CD4-positive, alpha-beta T cell treated with Interleukin-1 beta for 1 hour (primary cell): ENCODE results near the gene EPDR1.
"Not testable (repeated sequence)": the region's sequence is repeated elsewhere in the genome, so short reads cannot be mapped to it uniquely, and the experiment has no call there.

ENCODE experiments used
- DNase-seq, 2 donors: peaks; one replicate each; pipeline ENCODE4 v3.0.0-alpha.2; 2020 to 2022

The EPDR1 gene

GRCh38 chr7:37930226-37930948, 9.9 kb downstream of the EPDR1 start:
- DNase-seq = no peak

GRCh38 chr7:37932543-37932942, 12.1 kb downstream of the EPDR1 start:
- DNase-seq = no peak

DNA sequence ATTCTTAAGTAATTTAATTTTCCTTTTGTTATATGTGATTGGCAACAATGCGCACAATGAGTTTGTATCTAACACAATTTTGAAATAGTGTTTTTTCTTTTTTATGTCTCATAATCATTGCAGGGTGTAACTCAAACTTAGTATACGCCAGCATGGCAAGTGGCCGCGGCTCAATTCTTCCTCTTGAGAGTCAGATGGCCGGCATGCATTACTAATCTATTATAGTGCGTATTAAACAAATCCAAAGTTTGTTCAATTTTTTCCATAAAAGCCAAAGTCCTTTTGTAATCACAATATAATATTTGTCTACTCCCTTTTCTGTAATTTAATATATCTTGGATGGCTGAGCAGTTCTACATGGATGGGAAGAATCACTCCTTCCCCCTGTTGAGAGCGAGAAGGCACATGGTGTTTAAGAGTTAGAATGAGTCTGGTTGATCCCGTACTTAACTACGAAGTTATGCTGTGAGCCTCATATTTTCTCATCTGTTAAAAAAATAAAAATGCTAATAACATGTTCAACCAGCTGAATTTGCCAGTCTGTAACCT, 12.7 kb downstream of the EPDR1 start:
- no peak for DNase-seq

DNA sequence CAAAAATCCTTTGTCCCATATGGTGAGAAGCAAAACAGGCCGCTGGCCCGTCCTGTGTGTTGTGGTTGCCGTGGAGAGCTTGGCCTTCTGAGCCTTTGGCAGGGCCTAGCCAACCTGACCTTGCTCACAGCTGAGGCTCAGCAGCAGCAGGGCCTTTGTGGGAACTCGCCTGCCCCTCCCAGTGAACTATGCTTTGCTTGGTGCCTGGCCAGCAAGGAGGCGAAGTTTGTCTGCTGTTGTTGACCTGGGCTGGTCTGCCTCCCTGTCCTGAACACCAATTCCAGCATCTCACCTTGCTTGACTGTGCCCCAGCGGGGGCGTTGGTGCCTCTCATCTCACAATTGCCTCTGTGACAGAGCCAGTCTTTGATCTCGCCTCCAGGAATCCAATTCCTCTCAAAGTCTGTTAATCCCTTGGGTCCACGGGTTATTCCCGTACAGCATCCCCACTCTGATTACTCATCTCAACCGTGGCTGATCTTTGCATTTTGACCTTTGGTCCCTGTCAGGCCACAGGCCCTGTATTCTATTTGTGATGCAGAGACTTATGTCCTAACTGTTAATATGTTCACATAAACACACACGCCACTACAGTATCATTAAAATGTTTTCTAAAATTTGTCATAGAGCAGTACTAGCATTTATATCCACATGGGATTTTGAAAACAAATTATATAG, 22.6 kb downstream of the EPDR1 start:
- DNase-seq = no peak

- DNase-seq = no peak
These were observed 23.7 kb downstream of the EPDR1 start for GRCh38 chr7:37943905-37944736.

GRCh38 chr7:37944737-37945054, 24.3 kb downstream of the EPDR1 start:
- no peak for DNase-seq

DNA sequence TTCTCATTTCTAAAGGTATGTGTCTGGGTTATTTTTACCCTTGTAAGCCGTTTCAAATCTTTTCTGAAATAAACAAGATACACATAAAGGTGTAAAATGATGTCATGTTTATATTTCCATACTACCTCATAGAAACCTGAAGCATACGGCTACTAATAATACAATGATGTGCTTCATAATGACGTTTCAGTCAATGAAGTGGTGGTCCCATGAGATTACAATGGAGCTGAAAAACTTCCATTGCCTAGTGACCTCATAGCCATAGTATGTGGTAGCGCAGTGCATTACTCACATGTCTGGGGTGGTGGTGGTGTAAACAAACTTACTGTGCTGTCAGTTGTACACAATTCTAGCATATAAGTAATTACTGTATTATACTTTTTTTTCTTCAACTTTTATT, 24.9 kb downstream of the EPDR1 start:
- no peak for DNase-seq

- no peak for DNase-seq
These were observed 26.9 kb downstream of the EPDR1 start for GRCh38 chr7:37947138-37947940.

DNA sequence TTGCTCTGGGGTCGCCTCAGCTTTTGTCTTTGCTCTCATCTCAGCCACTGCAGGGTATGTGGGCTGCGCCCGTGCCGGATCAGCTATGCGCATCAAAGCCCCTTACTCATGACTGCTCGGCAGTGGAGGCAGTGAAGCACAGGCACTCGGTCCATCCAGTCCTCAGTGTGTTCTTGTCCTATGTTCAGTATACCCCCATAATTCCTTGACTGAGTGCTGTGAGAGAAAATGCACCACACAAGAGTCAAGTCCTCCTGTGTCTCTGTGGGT, 27.4 kb downstream of the EPDR1 start:
- no peak for DNase-seq

GRCh38 chr7:37952240-37952639, 31.8 kb downstream of the EPDR1 start:
- DNase-seq = no peak

DNA sequence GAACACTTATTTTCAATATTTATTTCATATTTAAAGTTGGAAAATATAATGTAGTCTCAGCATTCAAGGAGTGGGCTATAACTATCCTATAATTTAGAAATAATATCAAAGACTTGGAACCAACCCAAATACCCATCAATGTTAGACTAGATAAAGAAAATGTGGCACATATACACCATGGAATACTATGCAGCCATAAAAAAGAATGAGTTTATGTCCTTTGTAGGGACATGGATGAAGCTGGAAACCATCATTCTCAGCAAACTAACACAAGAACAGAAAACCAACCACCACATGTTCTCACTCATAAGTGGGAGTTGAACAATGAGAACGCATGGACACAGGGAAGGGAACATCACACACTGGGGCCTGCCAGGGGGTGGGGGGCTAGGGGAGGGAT, 33.8 kb downstream of the EPDR1 start:
- DNase-seq = not testable (repeated sequence)

GRCh38 chr7:37956791-37957190, 36.4 kb downstream of the EPDR1 start:
- no peak for DNase-seq

DNA sequence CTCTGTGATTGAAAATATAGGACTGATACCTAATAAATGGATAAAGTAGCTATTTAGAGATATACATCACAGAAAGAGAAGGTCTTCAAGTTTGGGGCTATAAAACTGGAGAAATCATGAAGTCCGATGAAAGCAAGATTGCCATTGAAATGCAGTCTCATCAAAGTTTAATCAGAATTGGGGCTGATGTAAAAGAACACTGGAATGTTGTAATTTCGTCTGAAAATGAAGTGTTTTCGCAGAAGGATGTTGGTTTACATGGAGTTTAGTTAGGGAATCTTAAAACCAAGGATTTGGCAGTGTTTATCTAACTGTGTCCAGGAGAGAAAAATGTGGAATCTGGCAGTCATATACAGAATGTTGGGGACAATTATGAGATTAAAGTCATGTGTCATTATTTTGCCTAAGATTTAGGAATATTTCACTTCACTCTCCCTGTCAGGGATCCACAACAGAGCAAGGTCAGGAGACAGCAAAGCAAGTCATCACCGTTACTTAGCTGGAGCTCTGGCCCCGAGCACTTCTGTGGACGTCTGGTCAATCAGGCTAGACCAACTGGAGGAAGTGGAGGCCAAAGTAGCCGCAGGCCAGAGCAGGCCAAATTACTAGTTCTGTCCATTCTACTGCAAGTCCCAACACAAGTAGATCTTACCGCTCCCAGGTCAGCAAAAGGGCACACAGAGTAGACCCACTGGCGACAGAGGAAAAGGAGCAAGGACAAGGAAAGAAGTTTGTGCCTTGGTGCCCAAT, 37.0 kb downstream of the EPDR1 start:
- DNase-seq = no peak

DNA sequence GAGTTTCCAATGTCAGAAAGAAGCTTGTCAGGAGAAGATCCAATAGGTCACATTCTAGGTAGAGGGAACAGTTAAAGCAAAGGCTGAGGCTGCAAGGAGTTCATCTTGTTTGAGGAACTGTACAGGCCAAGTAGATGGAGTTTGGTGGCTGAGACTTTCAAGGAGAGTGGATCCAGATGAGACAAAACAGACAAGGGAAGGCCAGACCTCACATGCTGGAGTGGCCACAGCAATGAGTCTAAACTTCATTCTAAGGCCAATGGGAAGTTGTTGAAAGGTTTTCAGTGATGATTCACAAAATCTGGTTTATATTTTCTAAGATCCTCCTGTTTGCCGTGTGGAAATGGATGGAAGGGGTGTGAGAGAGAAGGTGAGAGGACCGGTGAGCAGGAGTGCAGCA, 40.0 kb downstream of the EPDR1 start:
- no peak for DNase-seq

GRCh38 chr7:37961251-37961650, 40.8 kb downstream of the EPDR1 start:
- DNase-seq = no peak

- DNase-seq = no peak
These were observed 43.8 kb downstream of the EPDR1 start for GRCh38 chr7:37964196-37964595.

- DNase-seq = no peak
These were observed 49.8 kb downstream of the EPDR1 start for GRCh38 chr7:37970211-37970610.

DNA sequence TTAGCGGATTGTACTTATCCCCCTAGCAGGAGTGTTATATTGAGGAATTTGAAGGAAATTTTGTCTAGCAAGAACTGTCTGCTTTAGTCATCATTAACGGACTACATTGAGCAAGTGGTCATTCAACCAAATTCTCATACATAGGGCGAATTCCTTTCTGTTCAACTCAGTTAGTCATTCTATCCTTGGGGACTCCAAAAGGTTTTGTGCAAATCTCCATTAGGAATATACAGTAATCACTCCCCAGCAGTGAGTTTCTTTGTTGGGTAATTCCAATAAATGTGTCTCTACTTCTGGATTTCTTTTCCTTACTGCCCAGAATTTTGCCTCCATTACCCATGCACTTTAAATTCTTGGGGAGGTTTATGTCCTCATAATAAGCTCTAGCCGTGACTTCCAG, 51.1 kb downstream of the EPDR1 start:
- DNase-seq = no peak

DNA sequence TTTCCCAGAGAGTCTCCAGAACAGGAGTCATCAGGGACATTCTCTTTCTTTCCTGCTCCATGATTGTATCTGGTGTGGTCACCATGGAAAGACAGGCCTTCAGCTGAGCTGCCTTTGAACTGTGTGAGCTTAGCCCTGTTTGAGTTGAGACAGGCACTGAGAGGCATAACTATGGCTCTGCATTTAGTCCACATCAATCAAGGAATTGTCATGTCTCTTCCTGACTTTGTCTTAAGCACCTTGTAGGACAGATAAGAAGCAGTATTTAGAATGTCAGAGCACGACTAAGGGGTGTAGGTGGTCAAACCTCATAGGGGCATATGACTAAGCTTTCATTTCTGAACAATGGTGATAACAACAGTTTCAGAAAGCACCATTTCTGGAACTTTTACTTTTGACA, 53.5 kb downstream of the EPDR1 start:
- no peak for DNase-seq

DNA sequence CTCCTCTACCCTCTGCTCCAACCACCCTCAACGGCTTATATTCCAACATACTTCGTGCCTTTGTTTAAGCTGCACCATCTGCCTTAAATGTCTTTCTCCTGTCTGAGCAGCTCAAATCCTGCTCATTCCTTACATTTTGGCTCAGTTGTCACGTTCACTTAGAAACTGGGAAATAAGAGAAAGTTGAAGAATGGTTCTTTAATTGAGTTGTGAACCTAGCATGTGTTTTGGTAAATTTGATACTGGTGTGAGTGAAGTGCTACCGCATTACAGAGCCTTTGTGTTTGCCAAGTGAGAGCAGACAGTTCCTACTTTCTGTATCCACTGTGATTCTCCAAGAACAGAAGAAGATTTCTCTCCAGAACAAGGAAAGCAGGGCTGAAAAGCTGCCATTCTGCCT, 54.3 kb downstream of the EPDR1 start:
- DNase-seq = no peak

DNA sequence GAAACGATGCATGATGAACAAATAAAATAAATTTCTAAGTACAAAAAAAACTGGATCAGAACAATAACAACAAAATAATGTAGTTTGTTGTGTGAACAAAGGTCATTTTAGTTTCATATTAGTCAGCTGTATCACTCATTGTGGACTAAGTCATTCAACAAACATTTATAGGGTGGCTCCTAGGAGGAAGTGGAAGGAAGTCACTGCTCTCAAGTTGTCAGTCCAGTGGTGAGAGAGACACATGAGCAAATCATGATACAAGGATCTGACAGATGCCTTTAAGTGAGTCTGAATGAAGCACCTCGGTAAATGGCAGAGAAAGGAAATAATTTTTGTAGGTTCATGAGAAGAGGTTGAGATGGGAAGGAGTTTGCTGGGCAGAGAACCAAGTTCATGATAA, 56.8 kb downstream of the EPDR1 start:
- DNase-seq = no peak

DNA sequence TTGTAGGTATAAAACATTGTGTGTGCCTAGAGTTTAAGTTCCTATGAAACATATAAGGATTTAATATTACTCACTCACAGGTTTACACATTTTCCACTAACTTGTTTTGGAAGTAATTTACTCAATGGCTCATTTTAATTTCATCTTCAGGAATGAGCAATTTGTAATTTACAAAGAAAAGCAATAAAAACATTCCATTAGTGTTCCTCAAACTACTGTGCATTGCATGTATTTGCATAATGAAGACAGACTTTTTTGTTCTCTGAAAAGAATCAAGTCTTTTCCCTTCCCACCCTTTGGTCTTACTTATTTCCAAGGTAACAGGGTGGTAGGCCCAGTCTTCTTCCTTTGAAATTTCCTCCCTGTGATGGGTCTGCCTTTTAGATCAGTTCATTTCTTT, 61.2 kb downstream of the EPDR1 start:
- no peak for DNase-seq
